Astrocyte of the spinal cord (primary cell): ENCODE data around the gene ACOX1.

ENCODE experiments used
- DNase-seq: peaks from one replicate; pipeline ENCODE4 v3.0.0; 2011; ENCODE audit warnings: low read depth, low spot score
- H3K4me3 ChIP-seq: 2 replicates; pipeline ENCODE4 v1.5.1; 2011; ENCODE audit warnings: low read depth, mild to moderate bottlenecking, low read length, moderate library complexity
- CTCF ChIP-seq: IDR thresholded peaks from 2 replicates; pipeline ENCODE4 v1.5.1; 2012; ENCODE audit warnings: low read depth, mild to moderate bottlenecking, low read length, inconsistent platforms
- in situ Hi-C: cut with HindIII; loops from 2 replicates; pipeline ENCODE4 v1.10.0; 2017; ENCODE audit warnings: low sequenced_read_pairs

ACOX1 gene

GRCh38 chr17:75913537-75914210 is 65.3 kb downstream of the ACOX1 start:
- no peak overlapping the region for H3K4me3 ChIP-seq
- no peak for TF ChIP-seq CTCF
- in situ Hi-C loops: no loop called here
- DNase-seq: no peak

GRCh38 chr17:75910699-75911098 is 68.3 kb downstream of the ACOX1 start:
- DNase-seq: no peak
- in situ Hi-C loops: no loop called here
- H3K4me3 ChIP-seq: no peak overlapping the region
- TF ChIP-seq CTCF: no peak

DNA sequence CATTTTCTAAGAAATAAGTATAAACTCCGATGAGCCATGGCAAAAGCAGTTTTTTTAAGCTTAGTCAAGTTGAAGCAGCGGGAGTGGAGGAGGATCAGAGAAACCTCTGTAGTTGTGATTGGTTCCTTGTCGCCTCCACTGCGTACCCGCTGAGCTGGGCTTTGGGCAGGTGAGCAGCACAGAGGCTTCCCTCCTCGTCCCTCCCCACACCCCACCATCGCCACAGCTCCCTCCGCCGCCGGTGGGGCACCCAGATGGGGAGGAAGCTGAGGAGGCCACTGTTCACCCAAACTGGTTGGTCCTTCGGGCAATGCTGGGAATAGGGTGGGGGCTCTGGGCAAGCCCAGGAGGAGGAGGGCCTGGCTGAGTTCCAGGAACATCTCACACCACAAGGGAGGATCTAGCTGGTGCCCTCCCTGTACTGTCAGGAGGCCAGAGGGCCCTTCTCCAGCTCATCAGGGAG is 69.1 kb downstream of the ACOX1 start:
- no peak overlapping the region for H3K4me3 ChIP-seq
- in situ Hi-C loops: no loop called here
- TF ChIP-seq CTCF: no peak
- peak; percentile 6 for DNase-seq

- no peak for DNase-seq
- no peak for TF ChIP-seq CTCF
These were observed 69.7 kb downstream of the ACOX1 start for GRCh38 chr17:75909051-75909811.

GRCh38 chr17:75908201-75908600 is 70.8 kb downstream of the ACOX1 start:
- in situ Hi-C loops: no loop called here
- DNase-seq: no peak

More at GRCh38 chr17:75909051-75909811, 69.7 kb downstream of the ACOX1 start:
- in situ Hi-C loops: no loop called here
- H3K4me3 ChIP-seq: no peak overlapping the region

More at GRCh38 chr17:75908201-75908600, 70.8 kb downstream of the ACOX1 start:
- no peak for TF ChIP-seq CTCF
- no peak overlapping the region for H3K4me3 ChIP-seq
